Measurements from ENCODE around the gene MEPCE. TPM values are rescaled to one million over a fixed set of nuclear protein-coding genes. Genes with fewer than 3 reads are reported as not detected.

MEPCE gene
- total and polyA plus RNA-seq, 2 of the 8 experiments (the other 6 are each of a cell fraction or from before 2014, with no cell fraction given): 22.8 to 48.8 TPM

DNA sequence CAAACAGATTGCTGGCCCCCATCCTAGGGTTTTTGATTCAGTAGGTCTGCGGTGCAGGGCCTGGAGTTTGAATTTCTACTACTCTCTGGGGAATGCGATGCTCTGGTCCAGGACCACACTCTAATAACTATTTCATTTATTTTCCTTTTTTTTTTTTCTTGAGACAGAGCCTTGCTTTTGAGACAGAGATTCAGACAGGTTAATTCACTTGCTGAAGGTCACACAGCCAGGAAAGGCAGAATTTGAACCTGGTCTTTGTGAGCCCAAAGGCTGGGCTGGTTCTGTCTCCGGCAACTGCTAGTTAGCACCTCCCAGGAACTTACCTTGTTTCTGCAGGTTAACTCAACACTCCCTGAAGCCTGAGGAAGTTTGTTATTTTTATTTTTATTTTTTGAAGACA is 22.9 kb downstream of the MEPCE start:
- H3K27me3 ChIP-seq (replicated peaks in 1 of 4; ENCODE audit: control insufficient read depth in 3 of 4, extremely low read depth in 1 of 4, insufficient read depth in 3 of 4, low read length in 3 of 4): no peaks in the 10 kb centered on the region
- TF ChIP-seq KDM1A (IDR thresholded peaks at IDR 0.05; ENCODE audit: borderline replicate concordance, low read length): no peak
- no peak for TF ChIP-seq JUND (IDR thresholded peaks at IDR 0.05; ENCODE audit: low read length)
- TF ChIP-seq SIX5 (IDR thresholded peaks at IDR 0.05; ENCODE audit: low read depth, low read length): no peak
- no peak for TF ChIP-seq CHD1 (IDR thresholded peaks at IDR 0.05; ENCODE audit: low read depth, low read length)
- TF ChIP-seq GABPA (IDR thresholded peaks at IDR 0.05; ENCODE audit: borderline replicate concordance, insufficient read depth, low read length): no peak
- no peak for TF ChIP-seq RFX5 (IDR thresholded peaks at IDR 0.05; ENCODE audit: borderline replicate concordance, low read depth, low read length)
- no peak for TF ChIP-seq E2F6 (IDR thresholded peaks at IDR 0.05)
- TF ChIP-seq GTF2F1 (IDR thresholded peaks at IDR 0.05; ENCODE audit: borderline replicate concordance, low read depth, low read length): no peak
- TF ChIP-seq USF2 (IDR thresholded peaks at IDR 0.05; ENCODE audit: low read length): no peak
- TF ChIP-seq SRF (IDR thresholded peaks at IDR 0.05; ENCODE audit: low read depth, low read length): no peak
- no peak for TF ChIP-seq RAD21 (IDR thresholded peaks at IDR 0.05 in 1 of 2, conservative IDR thresholded peaks at IDR 0.05 in 1 of 2; ENCODE audit: low read depth in 2 of 2, low read length in 2 of 2)

More for the DNA sequence above, 22.9 kb downstream of the MEPCE start:
- no peak overlapping the region for H3K9ac ChIP-seq (replicated peaks in 1 of 4; ENCODE audit: extremely low read depth in 1 of 4, low read depth in 3 of 4, low read length in 3 of 4)
- H4K8ac ChIP-seq (ENCODE audit: extremely low read depth, insufficient read depth, low read length): no peak overlapping the region
- no peak overlapping the region for H2BK5ac ChIP-seq (ENCODE audit: low read depth, low read length)
- H2AFZ ChIP-seq (ENCODE audit: low read length): no peak overlapping the region
- H2BK20ac ChIP-seq (ENCODE audit: low read length): no peak overlapping the region
- no peaks in the 10 kb centered on the region for H4K20me1 ChIP-seq (replicated peaks in 1 of 2; ENCODE audit: control insufficient read depth in 1 of 2, insufficient read depth in 2 of 2, low read length in 2 of 2)
- CTCF ChIA-PET (ENCODE audit: partially characterized antibody): interaction anchor here (1.3 to 8.3 kb wide), 3 partner anchors 10 to 46 kb away, joined by 5 to 70 read pairs (median 34); partner anchors contain the start of gene SPACDR
- H4K91ac ChIP-seq (replicated peaks; ENCODE audit: insufficient read length, low read length): no peak overlapping the region
- no peak overlapping the region for H3K4me3 ChIP-seq (ENCODE audit: extremely low read depth in 1 of 4, insufficient read depth in 2 of 4, low read depth in 3 of 4, low read length in 4 of 4)
- no peak overlapping the region for H3K4ac ChIP-seq (replicated peaks; ENCODE audit: insufficient read length, low read depth, low read length)
- H2BK120ac ChIP-seq (replicated peaks; ENCODE audit: low read depth, low read length): no peak overlapping the region
- H3K79me1 ChIP-seq (ENCODE audit: low read depth, low read length): no peaks in the 10 kb centered on the region
- H3K4me1 ChIP-seq (replicated peaks in 1 of 4; ENCODE audit: control insufficient read depth in 3 of 4, insufficient read depth in 4 of 4, low read length in 3 of 4): peaks cover 0 to 8% (median 6%) of the 10 kb centered on the region in 4 experiments; a peak in 6 of 7 replicates
- H3K18ac ChIP-seq (ENCODE audit: extremely low read depth, low read length): no peak overlapping the region
- H3K23me2 ChIP-seq (ENCODE audit: low read depth, low read length): no peaks in the 10 kb centered on the region
- H3K36me3 ChIP-seq (ENCODE audit: control insufficient read depth in 2 of 4, insufficient read depth in 4 of 4, low read length in 3 of 4): no peaks in the 10 kb centered on the region
- 89% methylated on average over 3 of the region's 3 CpGs; no CpG with 5 or more reads in 1 of the 2 experiments for WGBS, 2 experiments (ENCODE audit: extremely low coverage in 1 of 2, insufficient coverage in 1 of 2, insufficient read length in 1 of 2, insufficient replicate concordance in 2 of 2, low coverage in 1 of 2, low lambda C conversion rate in 2 of 2, missing lambda C conversion rate in 1 of 2)
- FAIRE-seq (no peak), DNase-seq (ENCODE audit: low read depth in 1 of 2, low spot score in 2 of 2) (no peak)
- no peak overlapping the region for H2BK12ac ChIP-seq (ENCODE audit: low read depth, low read length)
- POLR2A ChIA-PET (ENCODE audit: partially characterized antibody): interaction anchor here (1.1 to 8.2 kb wide), 4 partner anchors 11 to 134 kb away, joined by 3 to 81 read pairs (median 29); partner anchors contain the start of genes FBXO24, LRCH4, MEPCE and PPP1R35
- no peak overlapping the region for H3K27ac ChIP-seq (ENCODE audit: low read depth, low read length)
- no peak overlapping the region for H2AK5ac ChIP-seq (ENCODE audit: low read depth, low read length)
- H3K79me2 ChIP-seq (ENCODE audit: control insufficient read depth in 1 of 2, insufficient read depth in 2 of 2, low read length in 2 of 2): no peaks in the 10 kb centered on the region
- no peak overlapping the region for H4K5ac ChIP-seq (ENCODE audit: insufficient read length, low read depth, low read length)
- H3K23ac ChIP-seq (ENCODE audit: insufficient read length): no peak overlapping the region
- H3K4me2 ChIP-seq (ENCODE audit: insufficient read depth in 1 of 2, low read depth in 2 of 2, low read length in 2 of 2): no peak overlapping the region
- no peak overlapping the region for H3K56ac ChIP-seq (replicated peaks; ENCODE audit: insufficient read length, low read depth, low read length)
- H2BK15ac ChIP-seq (ENCODE audit: low read length): no peak overlapping the region
- no peaks in the 10 kb centered on the region for H3K9me3 ChIP-seq (ENCODE audit: insufficient read depth in 2 of 2, low read depth in 1 of 2, low read length in 1 of 2)
- no peak overlapping the region for H3K14ac ChIP-seq (ENCODE audit: insufficient read length)

All from H1 (cell line).